Ishikawa (cell line): Measurements from ENCODE around the gene SLCO1B3.

Source experiments
- CEBPB ChIP-seq: IDR thresholded peaks from 2 replicates; pipeline ENCODE4 v1.6.1; 2012
- CREB1 ChIP-seq: IDR thresholded peaks from 2 replicates; pipeline ENCODE4 v1.6.1; 2012; ENCODE audit warnings: low read depth
- EGR1 ChIP-seq: IDR thresholded peaks from 2 replicates; pipeline ENCODE4 v1.6.1; 2012
- EP300 ChIP-seq: IDR thresholded peaks from 2 replicates; pipeline ENCODE4 v1.6.1; 2012; ENCODE audit warnings: borderline replicate concordance
- FOXM1 ChIP-seq: IDR thresholded peaks from 2 replicates; pipeline ENCODE4 v1.6.1; 2012; ENCODE audit warnings: low read depth, borderline replicate concordance
- NFIC ChIP-seq: IDR thresholded peaks from 2 replicates; pipeline ENCODE4 v1.6.1; 2012
- RAD21 ChIP-seq: IDR thresholded peaks from 2 replicates; pipeline ENCODE4 v1.6.1; 2012; ENCODE audit warnings: low read depth
- TAF1 ChIP-seq: IDR thresholded peaks from 2 replicates; pipeline ENCODE4 v1.6.1; 2012; ENCODE audit warnings: low read depth, mild to moderate bottlenecking
- TCF12 ChIP-seq: IDR thresholded peaks from 2 replicates; pipeline ENCODE4 v1.6.1; 2012; ENCODE audit warnings: low read depth
- TEAD4 ChIP-seq: IDR thresholded peaks from 2 replicates; pipeline ENCODE4 v1.6.1; 2012
- YY1 ChIP-seq: IDR thresholded peaks from 2 replicates; pipeline ENCODE4 v1.6.1; 2012; ENCODE audit warnings: low read depth
- ZBTB7A ChIP-seq: IDR thresholded peaks from 2 replicates; pipeline ENCODE4 v1.6.1; 2012; ENCODE audit warnings: low read depth
- TF ChIP-seq, protein P1 (sequence below): IDR thresholded peaks from 2 replicates; pipeline ENCODE4 v1.6.1; 2012
- TF ChIP-seq, protein P2 (sequence below): IDR thresholded peaks from 2 replicates; pipeline ENCODE4 v1.6.1; 2012
- TF ChIP-seq, protein P3 (sequence below): IDR thresholded peaks from 2 replicates; pipeline ENCODE4 v1.6.1; 2012; ENCODE audit warnings: low read depth, mild to moderate bottlenecking

The SLCO1B3 gene

DNA sequence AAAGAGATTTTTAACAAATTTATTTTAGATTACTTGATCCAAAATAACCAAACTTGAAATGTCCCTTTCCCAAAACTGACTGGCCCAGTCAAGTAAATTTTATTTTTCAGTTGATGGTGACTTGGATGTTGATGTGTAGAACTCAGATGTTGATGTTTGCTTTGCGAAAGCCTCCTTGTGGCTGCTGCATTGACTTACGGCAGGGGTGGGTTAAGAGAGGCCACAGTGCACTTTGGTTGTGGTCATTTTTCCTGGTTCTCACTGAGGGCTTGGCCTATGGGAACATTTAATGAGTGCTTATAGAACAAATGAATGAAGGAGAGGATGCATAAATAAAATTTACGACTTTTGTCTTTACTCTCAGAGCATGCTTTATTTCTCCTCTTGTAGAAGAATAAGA lies 52.6 kb downstream of the SLCO1B3 start:
- TF ChIP-seq CREB1 (no peak), RAD21 (no peak), YY1 (no peak), EP300 (no peak), EGR1 (no peak), ZBTB7A (no peak), TCF12 (no peak), NFIC (no peak), TEAD4 (no peak), CEBPB (no peak), FOXM1 (no peak), TAF1 (no peak)
- TF ChIP-seq, protein P1, sequence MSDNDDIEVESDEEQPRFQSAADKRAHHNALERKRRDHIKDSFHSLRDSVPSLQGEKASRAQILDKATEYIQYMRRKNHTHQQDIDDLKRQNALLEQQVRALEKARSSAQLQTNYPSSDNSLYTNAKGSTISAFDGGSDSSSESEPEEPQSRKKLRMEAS = no peak
- TF ChIP-seq, protein P2, sequence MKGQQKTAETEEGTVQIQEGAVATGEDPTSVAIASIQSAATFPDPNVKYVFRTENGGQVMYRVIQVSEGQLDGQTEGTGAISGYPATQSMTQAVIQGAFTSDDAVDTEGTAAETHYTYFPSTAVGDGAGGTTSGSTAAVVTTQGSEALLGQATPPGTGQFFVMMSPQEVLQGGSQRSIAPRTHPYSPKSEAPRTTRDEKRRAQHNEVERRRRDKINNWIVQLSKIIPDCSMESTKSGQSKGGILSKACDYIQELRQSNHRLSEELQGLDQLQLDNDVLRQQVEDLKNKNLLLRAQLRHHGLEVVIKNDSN = no peak
- TF ChIP-seq, protein P3, sequence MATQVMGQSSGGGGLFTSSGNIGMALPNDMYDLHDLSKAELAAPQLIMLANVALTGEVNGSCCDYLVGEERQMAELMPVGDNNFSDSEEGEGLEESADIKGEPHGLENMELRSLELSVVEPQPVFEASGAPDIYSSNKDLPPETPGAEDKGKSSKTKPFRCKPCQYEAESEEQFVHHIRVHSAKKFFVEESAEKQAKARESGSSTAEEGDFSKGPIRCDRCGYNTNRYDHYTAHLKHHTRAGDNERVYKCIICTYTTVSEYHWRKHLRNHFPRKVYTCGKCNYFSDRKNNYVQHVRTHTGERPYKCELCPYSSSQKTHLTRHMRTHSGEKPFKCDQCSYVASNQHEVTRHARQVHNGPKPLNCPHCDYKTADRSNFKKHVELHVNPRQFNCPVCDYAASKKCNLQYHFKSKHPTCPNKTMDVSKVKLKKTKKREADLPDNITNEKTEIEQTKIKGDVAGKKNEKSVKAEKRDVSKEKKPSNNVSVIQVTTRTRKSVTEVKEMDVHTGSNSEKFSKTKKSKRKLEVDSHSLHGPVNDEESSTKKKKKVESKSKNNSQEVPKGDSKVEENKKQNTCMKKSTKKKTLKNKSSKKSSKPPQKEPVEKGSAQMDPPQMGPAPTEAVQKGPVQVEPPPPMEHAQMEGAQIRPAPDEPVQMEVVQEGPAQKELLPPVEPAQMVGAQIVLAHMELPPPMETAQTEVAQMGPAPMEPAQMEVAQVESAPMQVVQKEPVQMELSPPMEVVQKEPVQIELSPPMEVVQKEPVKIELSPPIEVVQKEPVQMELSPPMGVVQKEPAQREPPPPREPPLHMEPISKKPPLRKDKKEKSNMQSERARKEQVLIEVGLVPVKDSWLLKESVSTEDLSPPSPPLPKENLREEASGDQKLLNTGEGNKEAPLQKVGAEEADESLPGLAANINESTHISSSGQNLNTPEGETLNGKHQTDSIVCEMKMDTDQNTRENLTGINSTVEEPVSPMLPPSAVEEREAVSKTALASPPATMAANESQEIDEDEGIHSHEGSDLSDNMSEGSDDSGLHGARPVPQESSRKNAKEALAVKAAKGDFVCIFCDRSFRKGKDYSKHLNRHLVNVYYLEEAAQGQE = no peak

DNA sequence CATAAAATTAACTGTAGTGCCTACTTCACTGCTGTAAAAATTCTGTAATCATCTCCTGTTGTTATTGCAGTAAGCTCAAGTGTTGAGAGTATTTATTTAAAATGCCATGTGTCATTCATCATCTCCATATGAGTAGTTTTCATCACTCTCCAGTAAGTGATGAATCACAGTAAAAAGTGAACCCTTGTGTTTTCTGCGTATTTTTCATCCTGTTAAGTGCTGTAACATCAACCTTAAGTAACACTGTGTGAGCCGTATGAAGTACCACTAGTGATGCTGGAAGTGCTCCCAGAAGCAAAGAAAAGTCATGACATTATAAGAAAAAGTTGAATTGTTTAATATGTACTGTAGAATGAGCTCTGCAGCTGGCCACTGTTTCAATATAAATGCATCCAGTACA lies 55.4 kb downstream of the SLCO1B3 start:
- TF ChIP-seq CEBPB = no peak
- TF ChIP-seq TCF12 = no peak

DNA sequence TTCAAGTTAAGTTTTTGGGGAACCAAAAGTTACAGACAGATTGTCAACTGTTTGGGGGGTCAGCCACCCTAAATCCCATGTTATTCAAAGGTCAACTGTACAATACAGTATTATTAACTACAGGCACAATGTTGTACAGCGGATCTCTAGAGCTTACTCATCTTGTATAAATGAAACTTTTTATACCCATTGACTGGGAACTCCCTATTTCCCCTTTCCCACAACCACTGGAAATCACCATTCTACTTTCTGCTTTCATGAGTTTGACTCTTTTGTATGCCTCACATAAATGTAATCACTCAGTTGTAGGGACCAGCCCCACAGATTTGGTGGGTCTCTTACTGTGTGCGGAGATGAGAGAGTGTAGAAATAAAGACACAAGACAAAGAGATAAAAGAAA lies 57.8 kb downstream of the SLCO1B3 start:
- TF ChIP-seq, protein P3 = no peak
- TF ChIP-seq TCF12 (no peak), RAD21 (no peak), EGR1 (no peak), CREB1 (no peak), TEAD4 (no peak), EP300 (no peak), FOXM1 (no peak), NFIC (no peak), YY1 (no peak), ZBTB7A (no peak), CEBPB (no peak), TAF1 (no peak)
- TF ChIP-seq, protein P1 = no peak
- TF ChIP-seq, protein P2 = no peak

DNA sequence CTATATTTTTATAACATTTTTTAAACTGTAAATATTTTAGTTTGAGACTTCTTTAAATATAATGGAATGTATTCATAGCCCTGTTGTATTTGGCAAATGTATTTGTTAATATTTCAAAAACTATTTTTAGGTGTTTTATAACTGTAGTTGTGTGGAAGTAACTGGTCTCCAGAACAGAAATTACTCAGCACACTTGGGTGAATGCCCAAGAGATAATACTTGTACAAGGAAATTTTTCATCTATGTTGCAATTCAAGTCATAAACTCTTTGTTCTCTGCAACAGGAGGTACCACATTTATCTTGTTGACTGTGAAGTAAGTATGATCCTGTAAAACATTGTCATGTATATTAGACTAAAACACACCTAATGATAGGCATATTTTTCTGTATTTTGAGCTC lies 72.8 kb downstream of the SLCO1B3 start:
- TF ChIP-seq FOXM1 = no peak
- TF ChIP-seq, protein P1 = no peak
- no peak for TF ChIP-seq YY1
- TF ChIP-seq EGR1 = no peak
- no peak for TF ChIP-seq TEAD4
- no peak for TF ChIP-seq EP300
- no peak for TF ChIP-seq NFIC
- TF ChIP-seq CREB1 = no peak
- no peak for TF ChIP-seq RAD21
- no peak for TF ChIP-seq ZBTB7A
- TF ChIP-seq, protein P3 = no peak
- TF ChIP-seq TAF1 = no peak
- no peak for TF ChIP-seq TCF12
- TF ChIP-seq, protein P2 = no peak
- no peak for TF ChIP-seq CEBPB
